ENCODE data around the gene PTGER4.

DNA sequence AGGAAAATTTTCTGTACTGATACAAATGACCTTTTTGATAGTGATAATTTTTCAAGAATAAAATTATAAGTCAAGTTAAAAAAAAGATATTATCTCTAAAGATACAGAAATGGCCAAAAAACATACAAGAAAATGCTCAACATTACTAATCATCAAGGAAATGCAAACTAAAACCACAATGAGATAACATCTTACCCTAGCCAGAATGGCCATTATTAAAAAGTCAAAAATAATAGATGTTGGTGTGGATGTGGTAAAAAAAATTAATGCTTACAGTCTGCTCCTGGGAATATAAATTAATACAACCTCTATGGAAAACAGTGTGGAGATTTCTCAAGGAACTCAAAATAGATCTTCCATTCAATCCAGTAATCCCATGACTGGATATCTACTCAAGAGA, 22.9 kb upstream of the PTGER4 start:
- TF ChIP-seq POLR2A (IDR thresholded peaks at IDR 0.05): no peak
- TF ChIP-seq, protein P1, sequence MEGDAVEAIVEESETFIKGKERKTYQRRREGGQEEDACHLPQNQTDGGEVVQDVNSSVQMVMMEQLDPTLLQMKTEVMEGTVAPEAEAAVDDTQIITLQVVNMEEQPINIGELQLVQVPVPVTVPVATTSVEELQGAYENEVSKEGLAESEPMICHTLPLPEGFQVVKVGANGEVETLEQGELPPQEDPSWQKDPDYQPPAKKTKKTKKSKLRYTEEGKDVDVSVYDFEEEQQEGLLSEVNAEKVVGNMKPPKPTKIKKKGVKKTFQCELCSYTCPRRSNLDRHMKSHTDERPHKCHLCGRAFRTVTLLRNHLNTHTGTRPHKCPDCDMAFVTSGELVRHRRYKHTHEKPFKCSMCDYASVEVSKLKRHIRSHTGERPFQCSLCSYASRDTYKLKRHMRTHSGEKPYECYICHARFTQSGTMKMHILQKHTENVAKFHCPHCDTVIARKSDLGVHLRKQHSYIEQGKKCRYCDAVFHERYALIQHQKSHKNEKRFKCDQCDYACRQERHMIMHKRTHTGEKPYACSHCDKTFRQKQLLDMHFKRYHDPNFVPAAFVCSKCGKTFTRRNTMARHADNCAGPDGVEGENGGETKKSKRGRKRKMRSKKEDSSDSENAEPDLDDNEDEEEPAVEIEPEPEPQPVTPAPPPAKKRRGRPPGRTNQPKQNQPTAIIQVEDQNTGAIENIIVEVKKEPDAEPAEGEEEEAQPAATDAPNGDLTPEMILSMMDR (IDR thresholded peaks at IDR 0.05): no peak
